Measurements from ENCODE around the gene DSCAML1. TPM values are rescaled to one million over a fixed set of nuclear protein-coding genes. Genes with fewer than 3 reads are reported as not detected.

DSCAML1 gene
- total RNA-seq, 4 donors from 2014 or later: 0.54 to 1.8 (median 0.99) TPM

- H3K27me3 ChIP-seq: no peaks in the 10 kb centered on the region
- no peaks in the 10 kb centered on the region for H3K9me3 ChIP-seq
- WGBS, 2 donors: 88 to 96% methylated on average over 5 of the region's 5 CpGs
- no peak for DNase-seq
- H3K4me1 ChIP-seq: no peaks in the 10 kb centered on the region
- no peak for TF ChIP-seq CTCF (IDR thresholded peaks at IDR 0.05)
- no peak for TF ChIP-seq POLR2A (IDR thresholded peaks at IDR 0.05)
- H3K36me3 ChIP-seq: no peaks in the 10 kb centered on the region
- no peak overlapping the region for H3K27ac ChIP-seq
- H3K4me3 ChIP-seq (replicated peaks in 1 of 3): no peak overlapping the region
- intact Hi-C loops (cut with DNase I): no loop called here
Observed at GRCh38 chr11:117603932-117604331, 193.1 kb downstream of the DSCAML1 start.

- H3K27me3 ChIP-seq: no peaks in the 10 kb centered on the region
- H3K4me1 ChIP-seq: no peaks in the 10 kb centered on the region
- DNase-seq: no peak
- no peaks in the 10 kb centered on the region for H3K36me3 ChIP-seq
- WGBS, 2 donors: 83 to 88% methylated on average over 8 to 9 of the region's 9 CpGs
- no peaks in the 10 kb centered on the region for H3K9me3 ChIP-seq
- TF ChIP-seq CTCF (IDR thresholded peaks at IDR 0.05) (no peak), POLR2A (IDR thresholded peaks at IDR 0.05) (no peak)
- no peak overlapping the region for H3K27ac ChIP-seq
- no peak overlapping the region for H3K4me3 ChIP-seq (replicated peaks in 1 of 3)
- intact Hi-C loops (cut with DNase I): no loop called here
Observed at GRCh38 chr11:117601006-117601708, 195.9 kb downstream of the DSCAML1 start.

GRCh38 chr11:117600234-117600783 lies 196.7 kb downstream of the DSCAML1 start:
- H3K27me3 ChIP-seq: no peaks in the 10 kb centered on the region
- H3K27ac ChIP-seq: no peak overlapping the region
- no peak overlapping the region for H3K4me3 ChIP-seq (replicated peaks in 1 of 3)
- intact Hi-C loops (cut with DNase I): no loop called here
- TF ChIP-seq POLR2A (IDR thresholded peaks at IDR 0.05) (no peak), CTCF (IDR thresholded peaks at IDR 0.05) (no peak)
- H3K4me1 ChIP-seq: no peaks in the 10 kb centered on the region
- H3K36me3 ChIP-seq: no peaks in the 10 kb centered on the region
- WGBS, 2 donors: 73 to 74% methylated on average over 6 to 9 of the region's 10 CpGs
- no peaks in the 10 kb centered on the region for H3K9me3 ChIP-seq
- DNase-seq: no peak

GRCh38 chr11:117597071-117597470 lies 199.9 kb downstream of the DSCAML1 start:
- H3K4me1 ChIP-seq: no peaks in the 10 kb centered on the region
- H3K27me3 ChIP-seq: no peaks in the 10 kb centered on the region
- no peak overlapping the region for H3K27ac ChIP-seq
- no peaks in the 10 kb centered on the region for H3K9me3 ChIP-seq
- no peaks in the 10 kb centered on the region for H3K36me3 ChIP-seq
- TF ChIP-seq POLR2A (IDR thresholded peaks at IDR 0.05): no peak
- TF ChIP-seq CTCF (IDR thresholded peaks at IDR 0.05): no peak
- WGBS, 2 donors: 42 to 44% methylated on average over 7 of the region's 7 CpGs
- no peak overlapping the region for H3K4me3 ChIP-seq (replicated peaks in 1 of 3)
- DNase-seq: peak; percentile 55 to 83
- intact Hi-C loops (cut with DNase I): no loop called here

GRCh38 chr11:117595440-117595839 lies 201.6 kb downstream of the DSCAML1 start:
- Histone ChIP-seq H3K27ac (no peak overlapping the region), H3K27me3 (no peaks in the 10 kb centered on the region), H3K4me3 (replicated peaks in 1 of 3) (no peak overlapping the region), H3K36me3 (no peaks in the 10 kb centered on the region), H3K4me1 (no peaks in the 10 kb centered on the region), H3K9me3 (no peaks in the 10 kb centered on the region)
- no peak for DNase-seq
- TF ChIP-seq POLR2A (IDR thresholded peaks at IDR 0.05): no peak
- no peak for TF ChIP-seq CTCF (IDR thresholded peaks at IDR 0.05)
- intact Hi-C loops (cut with DNase I): no loop called here
- WGBS, 2 donors: 66 to 67% methylated on average over 6 of the region's 6 CpGs
